SK-N-SH (cell line): Measurements from ENCODE around the gene ANO6. TPM values are rescaled to one million over a fixed set of nuclear protein-coding genes. Genes with fewer than 3 reads are reported as not detected.

ENCODE experiments used
- CTCF ChIA-PET: fragments of 300-600, 350-600 bp; formaldehyde crosslinking; extraction: SDS; loops from one replicate; lab custom pipeline; 2021; lab: Yijun Ruan, JAX
- POLR2A ChIA-PET: fragments of 350-600 bp; sonication (Branson Sonifier 250); formaldehyde crosslinking; extraction: SDS; loops from one replicate; lab custom pipeline; 2020; ENCODE audit warnings: antibody characterized with exemption, inconsistent platforms; lab: Yijun Ruan, JAX
- DNase-seq: peaks from one replicate; pipeline ENCODE4 v3.0.0; 2012
- H2AFZ ChIP-seq: fragments of 200-600 bp; sonication (generic); 2 replicates; pipeline ENCODE4 v1.8.1; 2016; ENCODE audit warnings: antibody characterized with exemption, mild to moderate bottlenecking, low read depth
- H3F3A ChIP-seq: fragments of 200-600 bp; sonication (generic); replicated peaks from 2 replicates; pipeline ENCODE3; 2016; ENCODE audit warnings: antibody characterized with exemption, mild to moderate bottlenecking; ENCODE audit not compliant: insufficient read depth
- H3K27ac ChIP-seq, 2 experiments: fragments of 200-500 bp in 1 of 2; fragments of 200-600 bp in 1 of 2; sonication (Bioruptor generic) in 1 of 2; sonication (generic), shearing (Covaris generic) in 1 of 2; 2 replicates each; pipeline versions ENCODE4 v1.5.1 to v1.6.1; 2014 to 2016; ENCODE audit warnings: low read depth in 2 of 2, inconsistent platforms in 1 of 2, low read length in 1 of 2, mild to moderate bottlenecking in 1 of 2, mixed read lengths in 1 of 2
- H3K27me3 ChIP-seq: fragments of 200-600 bp; sonication (generic), shearing (Covaris generic); 2 replicates; pipeline ENCODE4 v1.6.1; 2016; ENCODE audit warnings: mixed run types; ENCODE audit not compliant: insufficient read depth
- H3K36me3 ChIP-seq, 2 experiments: fragments of 200-500 bp in 1 of 2; fragments of 200-600 bp in 1 of 2; sonication (Bioruptor generic) in 1 of 2; sonication (generic) in 1 of 2; replicated peaks in 1 of 2; 2 replicates each; pipeline versions ENCODE3 to v1.5.1; 2014 to 2016; ENCODE audit warnings: low read length in 1 of 2, mild to moderate bottlenecking in 1 of 2; ENCODE audit not compliant: insufficient read depth in 2 of 2, control insufficient read depth in 1 of 2
- H3K4me1 ChIP-seq, 2 experiments: fragments of 200-500 bp in 1 of 2; fragments of 200-600 bp in 1 of 2; sonication (Bioruptor generic) in 1 of 2; sonication (generic), shearing (Covaris generic) in 1 of 2; 2 replicates each; pipeline versions ENCODE4 v1.5.1 to v1.6.1; 2014 to 2016; ENCODE audit warnings: low read depth in 1 of 2, low read length in 1 of 2, mixed run types in 1 of 2; ENCODE audit not compliant: insufficient read depth in 2 of 2, control insufficient read depth in 1 of 2
- H3K4me2 ChIP-seq: fragments of 200-600 bp; sonication (generic), shearing (Covaris generic); 2 replicates; pipeline ENCODE4 v1.6.1; 2017; ENCODE audit warnings: mixed run types
- H3K4me3 ChIP-seq, 2 experiments: fragments of 200-500 bp in 1 of 2; fragments of 200-600 bp in 1 of 2; sonication (Bioruptor generic) in 1 of 2; sonication (generic), shearing (Covaris generic) in 1 of 2; 2 replicates each; pipeline versions ENCODE4 v1.5.1 to v1.8.1; 2014 to 2016; ENCODE audit warnings: low read depth in 2 of 2, inconsistent platforms in 1 of 2, low read length in 1 of 2, mild to moderate bottlenecking in 1 of 2, mixed read lengths in 1 of 2, moderate library complexity in 1 of 2
- H3K79me2 ChIP-seq: fragments of 200-600 bp; sonication (generic); 2 replicates; pipeline ENCODE4 v1.8.1; 2017; ENCODE audit warnings: mild to moderate bottlenecking; ENCODE audit not compliant: insufficient read depth
- H3K9ac ChIP-seq: fragments of 200-600 bp; sonication (generic); 2 replicates; pipeline ENCODE4 v1.6.1; 2017; ENCODE audit warnings: mixed run types
- H3K9me2 ChIP-seq: fragments of 200-600 bp; sonication (generic); 2 replicates; pipeline ENCODE4 v1.6.1; 2017; ENCODE audit warnings: mixed run types
- H3K9me3 ChIP-seq: fragments of 200-600 bp; sonication (generic); 2 replicates; pipeline ENCODE4 v1.6.1; 2017; ENCODE audit warnings: mixed run types, mild to moderate bottlenecking, moderate library complexity
- H4K20me1 ChIP-seq: fragments of 200-600 bp; sonication (generic); 2 replicates; pipeline ENCODE4 v1.6.1; 2017; ENCODE audit warnings: mild to moderate bottlenecking, mixed run types; ENCODE audit not compliant: insufficient read depth
- CHD2 ChIP-seq: fragments of 150-350 bp; IDR thresholded peaks from 2 replicates; pipeline ENCODE4 v1.6.1; 2018; ENCODE audit warnings: low read length; ENCODE audit not compliant: partially characterized antibody
- CTCF ChIP-seq: fragments of 200-600 bp; sonication (generic); IDR thresholded peaks from 2 replicates; pipeline ENCODE4 v1.6.1; 2017; ENCODE audit warnings: antibody characterized with exemption, mild to moderate bottlenecking, moderate library complexity
- ELF1 ChIP-seq: IDR thresholded peaks from 2 replicates; pipeline ENCODE4 v1.4.0; 2012
- EP300 ChIP-seq, 2 experiments: IDR thresholded peaks; 2 replicates each; pipeline versions ENCODE4 v1.4.0 to v1.6.1; 2012; ENCODE audit warnings: borderline replicate concordance in 1 of 2, low read depth in 1 of 2, low read length in 1 of 2
- FOSL2 ChIP-seq: IDR thresholded peaks from 2 replicates; pipeline ENCODE4 v1.4.0; 2012; ENCODE audit warnings: low read depth, mild to moderate bottlenecking, moderate library complexity, borderline replicate concordance
- FOXM1 ChIP-seq: IDR thresholded peaks from 2 replicates; pipeline ENCODE4 v1.4.0; 2012; ENCODE audit warnings: low read depth, mild to moderate bottlenecking
- GABPA ChIP-seq: IDR thresholded peaks from 2 replicates; pipeline ENCODE4 v1.4.0; 2012; ENCODE audit warnings: low read depth, mild to moderate bottlenecking
- GATA2 ChIP-seq: sonication (generic); formaldehyde crosslinking; IDR thresholded peaks from 2 replicates; pipeline ENCODE4 v1.5.0; 2020; ENCODE audit warnings: mild to moderate bottlenecking, missing genetic modification reagents
- IRF3 ChIP-seq: fragments of 150-350 bp; IDR thresholded peaks from 2 replicates; pipeline ENCODE4 v1.6.1; 2016; ENCODE audit warnings: mild to moderate bottlenecking, low read depth, low read length
- MEF2A ChIP-seq: IDR thresholded peaks from 2 replicates; pipeline ENCODE4 v1.4.0; 2012; ENCODE audit warnings: low read depth, borderline replicate concordance
- PBX3 ChIP-seq: IDR thresholded peaks from 2 replicates; pipeline ENCODE4; 2012
- RAD21 ChIP-seq: IDR thresholded peaks from 2 replicates; pipeline ENCODE4 v1.6.1; 2012; ENCODE audit warnings: mild to moderate bottlenecking, low read length
- RCOR1 ChIP-seq: fragments of 150-350 bp; IDR thresholded peaks from 2 replicates; pipeline ENCODE4 v1.6.1; 2017; ENCODE audit warnings: antibody characterized with exemption, low read length
- RXRA ChIP-seq: IDR thresholded peaks from 2 replicates; pipeline ENCODE4 v1.4.0; 2012; ENCODE audit warnings: low read depth, mild to moderate bottlenecking, borderline replicate concordance
- SMC3 ChIP-seq: IDR thresholded peaks from 2 replicates; pipeline ENCODE4 v1.6.1; 2012; ENCODE audit warnings: low read depth, low read length, improper control_type of control experiment
- TAF1 ChIP-seq: IDR thresholded peaks from 2 replicates; pipeline ENCODE4 v1.6.1; 2012; ENCODE audit warnings: low read depth, mild to moderate bottlenecking, low read length, moderate library complexity, borderline replicate concordance
- TCF12 ChIP-seq: IDR thresholded peaks from 2 replicates; pipeline ENCODE4 v1.4.0; 2012
- TEAD4 ChIP-seq: IDR thresholded peaks from 2 replicates; pipeline ENCODE4 v1.4.0; 2012; ENCODE audit warnings: mild to moderate bottlenecking, borderline replicate concordance; ENCODE audit not compliant: insufficient read depth
- USF2 ChIP-seq: fragments of 150-350 bp; IDR thresholded peaks from 2 replicates; pipeline ENCODE4 v1.6.1; 2017; ENCODE audit warnings: antibody characterized with exemption, low read length, low read depth, borderline replicate concordance
- YY1 ChIP-seq: IDR thresholded peaks from 2 replicates; pipeline ENCODE4 v1.4.0; 2012; ENCODE audit warnings: low read depth, mild to moderate bottlenecking
- WGBS: methylation state at CpG from one replicate; pipeline ENCODE4 v1.1.6; 2017; ENCODE audit warnings: low lambda C conversion rate; 5-methylcytosine and 5-hydroxymethylcytosine counted together
- polyA plus RNA-seq, 3 experiments: library from polyadenylated mRNA; depleted of rRNA; stranded (reverse); fragments of >200 nt; gene quantifications; 2 replicates each; pipeline ENCODE4 v1.2.3, GENCODE V29; 2012

ANO6 gene
- polyA plus RNA-seq, 1 of the 3 experiments (the other 2 are of a cell fraction) = 20.1 TPM

- Histone ChIP-seq H3K4me3 (peak overlapping the region in 1 of 2 experiments; percentile 31; a peak in 1 of 4 replicates), H3K9ac (peak overlapping the region; percentile 63; the same call in 1 of the 2 replicates), H3K9me2 (no peaks in the 10 kb centered on the region), H3K4me1 (peaks cover 19 to 31% of the 10 kb centered on the region in 2 experiments), H3K79me2 (peaks cover 74% of the 10 kb centered on the region), H3K36me3 (peaks cover 0 to 11% of the 10 kb centered on the region in 2 experiments), H4K20me1 (no peaks in the 10 kb centered on the region), H2AFZ (no peak overlapping the region), H3F3A (peaks cover 36% of the 10 kb centered on the region), H3K9me3 (no peaks in the 10 kb centered on the region), H3K27ac (peak overlapping the region; percentile 87 to 93), H3K27me3 (no peaks in the 10 kb centered on the region), H3K4me2 (peak overlapping the region; percentile 74; the same call in 1 of the 2 replicates)
- POLR2A ChIA-PET = interaction anchor here (1.1 kb wide), 1 partner anchor 42 kb away, joined by 3 read pairs; no protein-coding TSS in a partner anchor
- no peak for DNase-seq
- no peak for TF ChIP-seq TAF1
- TF ChIP-seq RXRA = no peak
- no peak for TF ChIP-seq CTCF
- no peak for TF ChIP-seq CHD2
- no peak for TF ChIP-seq ELF1
- no peak for TF ChIP-seq YY1
- no peak for TF ChIP-seq TEAD4
- CTCF ChIA-PET = interaction anchor here (0.7 to 4.0 kb wide), 19 partner anchors 10 to 456 kb away, joined by 3 to 35 read pairs (median 5); partner anchors contain the start of gene ANO6
- WGBS = 31% methylated on average over 2 of the region's 2 CpGs
These were observed 53.5 kb downstream of the ANO6 start for GRCh38 chr12:45269412-45269751.

GRCh38 chr12:45270951-45271350 is 55.1 kb downstream of the ANO6 start:
- Histone ChIP-seq H3K9me3 (no peaks in the 10 kb centered on the region), H3K4me2 (no peak overlapping the region)
- no peak for TF ChIP-seq FOSL2
- TF ChIP-seq EP300 (IDR thresholded peaks at IDR 0.05; ENCODE audit: borderline replicate concordance in 1 of 2, low read depth in 1 of 2, low read length in 1 of 2) = no peak
- TF ChIP-seq YY1 = no peak
- TF ChIP-seq USF2 = no peak
- no peak for TF ChIP-seq SMC3
- no peak for TF ChIP-seq GABPA
- TF ChIP-seq CHD2 = no peak
- TF ChIP-seq FOXM1 = no peak
- TF ChIP-seq IRF3 = no peak
- TF ChIP-seq TCF12 = no peak
- no peak for TF ChIP-seq PBX3
- no peak for TF ChIP-seq CTCF
- TF ChIP-seq GATA2 (CRISPR knock-in tag) = no peak
- TF ChIP-seq MEF2A = no peak
- no peak for TF ChIP-seq RCOR1
- no peak for TF ChIP-seq RAD21
- TF ChIP-seq, all 33 proteins: peak for 0
- ChIA-PET POLR2A (no interaction called here), CTCF (interaction anchor here (0.7 to 4.0 kb wide), 3 partner anchors 9 to 118 kb away, joined by 3 to 35 read pairs (median 10); partner anchors contain the start of gene ANO6)
- Histone ChIP-seq H3K27ac (peak overlapping the region in 1 of 2 experiments; percentile 93; a peak in 1 of 4 replicates), H3K9ac (no peak overlapping the region), H3F3A (peaks cover 39% of the 10 kb centered on the region), H3K9me2 (no peaks in the 10 kb centered on the region), H3K27me3 (no peaks in the 10 kb centered on the region), H3K36me3 (peaks cover 0 to 11% of the 10 kb centered on the region in 2 experiments), H4K20me1 (no peaks in the 10 kb centered on the region), H2AFZ (no peak overlapping the region), H3K79me2 (peaks cover 74% of the 10 kb centered on the region), H3K4me1 (peaks cover 19 to 36% of the 10 kb centered on the region in 2 experiments), H3K4me3 (no peak overlapping the region)
- WGBS = 93% methylated on average over 3 of the region's 3 CpGs
- no peak for DNase-seq
